NCI-H187 treated with DMSO at 0.1 percent for 48 hours (cell line): ENCODE results near the gene VGLL4.

Source experiments
- DNase-seq: peaks from one replicate; lab custom pipeline; 2025; lab: John Stamatoyannopoulos, UW

The VGLL4 gene

DNA sequence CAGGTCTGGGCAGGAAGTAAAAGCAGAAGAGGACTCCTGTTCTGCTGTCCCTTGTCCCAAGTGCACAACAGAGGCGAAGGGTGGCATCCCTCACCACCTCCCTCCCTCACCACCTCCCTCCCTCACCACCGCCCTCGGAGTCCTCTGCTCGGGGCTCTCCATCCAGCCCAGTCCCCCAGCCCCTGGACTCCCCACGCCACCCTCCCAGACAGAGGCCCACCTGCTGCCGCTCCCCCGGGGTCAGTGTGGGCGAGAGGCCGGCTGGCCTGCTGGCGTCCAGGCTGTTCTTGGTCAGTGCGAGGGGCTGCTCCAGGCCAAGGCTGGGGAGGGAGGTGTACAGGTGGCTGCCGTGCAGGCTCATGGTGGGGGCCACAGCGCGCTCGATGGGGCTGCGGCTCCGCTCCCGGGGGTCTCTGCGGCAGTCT lies 79.1 kb downstream of the VGLL4 start:
- no peak for DNase-seq

DNA sequence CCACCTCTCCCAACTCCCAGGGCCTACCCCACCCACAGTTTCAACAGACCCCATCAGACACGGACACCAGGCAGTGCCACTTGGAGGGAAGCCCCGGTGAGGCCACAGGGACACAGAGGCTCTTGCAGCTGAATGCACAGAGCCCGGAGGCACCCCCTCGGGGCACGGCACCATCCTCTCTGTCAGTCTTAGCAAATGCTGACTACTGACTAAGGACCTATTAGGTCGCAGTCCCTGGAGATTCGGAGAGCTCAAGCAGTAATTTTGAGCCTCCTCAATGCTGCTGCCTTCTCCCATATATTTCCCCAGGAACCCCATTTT lies 79.9 kb downstream of the VGLL4 start:
- DNase-seq = no peak

DNA sequence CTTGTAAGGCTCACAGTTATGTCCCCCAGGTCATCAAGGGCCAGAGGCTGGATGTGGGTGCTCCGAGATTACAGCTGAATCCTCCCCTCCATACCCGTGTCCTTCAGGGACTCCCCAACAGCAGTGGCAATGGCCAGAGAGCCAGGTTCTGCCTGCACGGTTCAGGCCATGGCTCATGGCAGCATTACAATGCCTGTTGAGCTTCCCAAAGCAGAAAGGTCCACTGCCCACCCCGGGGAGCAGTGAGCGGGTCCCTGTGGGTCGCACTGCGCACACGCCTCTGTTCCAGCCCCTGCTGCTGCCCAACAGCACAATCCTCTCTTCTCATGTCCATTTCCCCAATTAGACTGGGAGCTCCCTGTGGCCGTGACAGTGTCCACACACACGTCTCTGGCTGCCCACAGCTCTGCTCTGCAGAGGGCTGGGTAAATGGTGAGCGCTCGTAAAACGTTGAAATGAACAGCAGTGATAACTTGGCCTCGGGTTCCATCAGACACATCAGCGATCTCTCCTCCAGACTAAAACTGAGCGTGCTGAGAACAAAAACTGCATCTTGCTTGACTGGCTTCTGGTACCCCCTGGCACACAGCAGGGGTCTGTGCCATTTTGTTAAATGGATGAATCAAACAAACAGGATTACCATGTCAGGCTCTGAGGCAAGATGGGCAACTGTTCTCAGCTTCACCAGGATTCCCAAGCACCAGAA lies 80.4 kb downstream of the VGLL4 start:
- DNase-seq = no peak

DNA sequence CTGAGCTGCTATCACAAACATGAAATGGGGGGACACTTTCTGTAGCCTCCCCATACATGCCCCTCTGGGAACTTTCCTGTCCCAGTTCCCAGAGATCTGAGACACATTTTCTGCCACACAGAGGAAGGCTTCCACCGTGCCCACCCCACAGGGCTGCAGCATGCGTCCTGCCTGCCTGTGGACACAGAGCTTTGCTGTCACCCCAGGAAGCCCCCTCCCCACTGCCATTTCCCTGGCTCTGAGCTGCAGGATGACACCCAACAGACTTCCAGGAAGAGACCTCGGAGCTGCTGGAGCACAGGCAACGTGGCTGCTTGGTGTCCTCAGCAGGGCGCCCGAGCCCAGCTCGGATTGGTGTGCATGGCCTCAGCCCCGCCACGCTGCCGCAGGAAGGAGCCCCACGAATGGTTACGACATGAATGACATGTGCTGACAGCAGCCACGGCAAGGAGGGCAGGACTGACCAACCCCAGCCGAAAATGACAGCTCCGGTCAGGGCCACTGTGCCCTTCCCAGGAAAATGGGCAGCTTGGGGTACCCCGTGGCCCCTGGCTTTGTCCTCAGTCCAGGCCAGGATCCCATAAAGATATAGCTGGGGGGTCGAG lies 81.3 kb downstream of the VGLL4 start:
- DNase-seq = no peak

DNA sequence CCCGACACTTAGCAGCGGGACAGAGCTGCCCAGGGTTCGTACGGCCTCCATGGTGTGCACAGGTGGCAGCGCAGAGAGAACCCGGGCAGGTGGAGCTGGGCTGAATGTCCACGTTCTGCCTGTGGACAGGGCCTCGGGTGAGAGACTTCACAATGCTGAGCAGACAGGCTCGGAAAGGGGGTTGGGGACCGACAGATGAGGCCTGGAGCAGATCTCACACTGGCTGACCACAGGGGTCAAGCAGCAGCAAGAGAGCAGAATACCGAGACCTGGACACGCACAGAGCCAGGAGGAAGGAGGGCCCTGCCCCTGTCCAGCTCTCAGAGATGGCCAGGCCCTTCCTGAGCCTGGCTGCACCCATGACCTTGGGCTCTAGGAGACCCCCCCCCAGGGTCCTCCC lies 83.0 kb downstream of the VGLL4 start:
- no peak for DNase-seq

DNA sequence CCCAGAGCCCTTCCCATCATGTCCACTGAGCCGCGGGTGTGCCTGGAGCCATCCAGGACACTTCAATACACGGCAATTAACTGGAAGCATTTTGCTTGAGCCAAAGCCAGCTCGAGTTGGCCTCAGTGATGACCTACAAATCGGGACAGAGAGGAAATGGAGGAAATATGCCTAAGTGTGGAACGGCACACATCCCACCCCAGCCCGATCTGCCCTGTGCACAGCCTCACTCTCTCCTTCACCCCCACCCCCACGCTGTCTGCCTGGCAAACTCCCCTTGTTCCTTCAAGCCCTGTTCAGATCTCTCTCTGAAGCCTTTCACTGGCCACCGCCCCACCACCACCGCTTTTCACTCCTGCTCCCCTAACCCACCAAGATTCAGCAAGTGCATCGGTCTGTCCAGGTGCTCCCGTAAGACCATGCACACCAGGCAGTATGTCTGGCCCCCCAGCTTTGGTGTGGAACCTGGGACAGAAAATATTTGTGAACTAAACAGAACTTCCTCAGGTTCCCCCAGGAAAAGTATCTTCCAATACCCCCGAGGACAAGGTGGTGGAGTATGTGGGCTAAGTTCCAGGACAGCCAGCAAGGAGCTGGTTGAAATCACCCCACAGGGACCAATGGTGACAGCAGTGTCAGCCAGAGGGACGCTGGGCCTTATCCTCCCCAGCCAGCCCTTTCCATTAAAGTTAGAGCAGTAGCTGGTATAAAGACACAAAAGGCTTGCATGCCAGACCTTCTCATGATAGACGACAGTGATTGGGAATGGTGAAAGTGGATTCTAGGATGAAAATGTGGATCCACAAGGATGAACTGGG lies 83.7 kb downstream of the VGLL4 start:
- no peak for DNase-seq

DNA sequence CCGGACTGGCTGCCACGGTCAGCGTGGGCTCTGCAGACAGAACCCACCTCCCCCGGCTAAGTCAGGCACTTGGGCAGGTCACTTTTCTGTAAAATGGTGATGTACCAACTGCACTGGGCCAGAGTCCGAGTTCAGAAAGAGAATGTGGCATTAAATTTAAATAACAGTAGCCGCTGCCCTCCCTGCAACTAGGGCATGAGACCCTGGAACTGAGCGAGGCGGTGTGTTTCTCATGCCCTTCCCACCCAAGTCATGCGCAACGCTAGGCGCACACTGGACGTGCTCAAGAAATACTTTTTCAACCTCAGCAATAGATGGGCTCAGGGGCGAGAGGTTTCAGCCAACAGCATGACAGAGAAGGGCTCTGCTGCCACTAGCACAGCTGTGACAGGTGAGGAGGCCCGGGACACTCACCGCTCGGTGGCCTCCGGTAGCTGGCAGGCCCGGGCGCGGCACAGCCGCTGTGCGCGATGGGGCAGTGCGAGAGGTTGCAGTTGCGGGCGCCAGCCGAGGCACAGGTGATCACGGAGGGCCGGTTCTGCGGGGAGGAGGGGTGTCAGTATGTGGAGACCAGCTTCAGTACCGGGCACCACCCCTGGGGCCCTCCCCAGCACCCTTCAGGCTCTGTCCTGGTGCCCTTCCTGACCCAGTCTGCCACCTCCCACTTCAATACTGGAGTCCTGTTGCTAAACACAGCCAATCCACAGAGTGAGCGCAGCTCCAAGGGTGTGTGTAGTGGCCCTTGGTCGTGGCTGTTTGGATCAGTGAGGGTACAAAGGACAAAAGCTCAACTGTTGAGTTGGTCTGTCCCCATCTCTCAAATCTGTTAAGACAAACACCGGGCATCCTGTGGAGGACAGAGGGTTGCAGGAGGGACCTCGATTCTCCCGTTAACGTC lies 84.5 kb downstream of the VGLL4 start:
- no peak for DNase-seq

DNA sequence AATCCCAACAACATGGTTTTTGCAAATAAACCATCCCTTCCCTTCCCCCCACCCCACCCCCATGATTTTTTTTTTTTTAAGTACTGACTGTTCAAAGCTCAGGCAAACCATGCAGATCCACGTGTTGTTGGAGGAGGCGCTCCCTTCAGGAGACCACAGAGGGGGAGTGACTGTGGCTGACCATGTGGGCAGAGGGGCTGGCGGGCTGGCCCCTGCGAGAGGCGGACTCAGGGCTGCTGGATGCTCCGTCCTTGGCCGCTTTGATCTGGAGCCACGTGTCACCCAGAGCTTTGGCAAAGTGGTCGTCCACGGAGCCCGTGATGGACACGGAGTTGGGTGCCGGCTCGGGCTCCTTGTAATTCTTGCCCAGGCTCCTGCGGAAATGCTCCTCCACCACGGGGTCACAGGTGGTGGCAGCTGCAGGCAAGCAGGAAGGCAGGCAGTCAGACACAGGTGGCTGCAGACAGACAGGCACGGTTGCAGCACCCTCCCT lies 85.3 kb downstream of the VGLL4 start:
- no peak for DNase-seq

DNA sequence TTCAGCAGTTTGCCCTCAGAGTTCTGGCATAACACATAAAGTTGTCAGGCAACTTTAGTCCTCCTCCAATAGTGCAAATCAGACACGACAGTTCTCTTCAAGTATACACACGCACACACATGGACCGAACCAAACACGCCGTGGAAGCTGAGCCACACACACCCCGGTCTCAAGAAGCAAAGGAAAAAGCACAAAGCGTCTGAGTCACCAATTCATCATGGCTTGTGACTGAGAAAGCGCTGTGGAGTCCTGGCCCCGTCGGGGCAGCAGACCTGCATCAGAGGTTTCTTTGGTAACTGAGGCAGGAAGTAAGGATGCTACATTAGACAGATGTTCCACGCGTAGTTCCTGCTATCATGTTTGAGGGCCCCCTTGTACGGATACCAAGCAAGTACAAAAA lies 85.7 kb downstream of the VGLL4 start:
- DNase-seq = no peak

DNA sequence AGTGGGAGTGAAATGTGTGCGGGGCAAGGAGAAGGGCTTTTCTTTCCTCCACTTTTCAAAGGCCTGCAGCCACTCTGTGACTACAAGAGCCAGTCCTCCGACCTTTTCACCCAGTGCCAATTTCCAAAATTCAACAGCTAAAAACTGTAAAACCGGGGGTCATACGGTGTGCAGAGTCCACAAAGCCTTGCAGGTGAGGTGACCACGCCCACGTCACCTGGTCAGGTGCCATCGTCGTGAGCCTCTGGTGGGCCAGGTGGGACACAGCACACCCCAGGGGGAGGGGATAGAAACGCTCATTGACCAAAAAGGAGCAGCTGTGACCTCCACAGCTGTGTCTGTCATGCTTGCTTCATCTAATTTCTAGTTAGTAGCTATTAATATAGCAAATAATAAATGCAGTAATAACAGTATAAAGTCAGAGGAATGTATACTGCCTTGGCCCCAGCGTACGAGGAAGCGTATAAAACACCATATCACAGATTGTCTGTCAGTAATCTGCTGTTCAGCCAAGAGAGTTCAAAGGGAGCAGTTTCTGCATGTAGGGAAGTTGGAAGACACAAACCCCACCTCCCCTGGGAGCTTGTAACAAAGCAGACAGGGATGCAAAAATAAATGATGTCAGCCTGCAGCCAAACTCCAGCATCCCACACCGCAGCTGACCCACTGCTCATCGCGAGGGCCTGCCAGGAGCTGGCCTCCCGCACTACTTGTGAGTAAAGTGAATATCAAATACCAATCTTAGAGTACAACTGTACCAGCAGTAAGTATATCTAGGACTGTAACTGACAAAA lies 86.7 kb downstream of the VGLL4 start:
- DNase-seq = no peak

DNA sequence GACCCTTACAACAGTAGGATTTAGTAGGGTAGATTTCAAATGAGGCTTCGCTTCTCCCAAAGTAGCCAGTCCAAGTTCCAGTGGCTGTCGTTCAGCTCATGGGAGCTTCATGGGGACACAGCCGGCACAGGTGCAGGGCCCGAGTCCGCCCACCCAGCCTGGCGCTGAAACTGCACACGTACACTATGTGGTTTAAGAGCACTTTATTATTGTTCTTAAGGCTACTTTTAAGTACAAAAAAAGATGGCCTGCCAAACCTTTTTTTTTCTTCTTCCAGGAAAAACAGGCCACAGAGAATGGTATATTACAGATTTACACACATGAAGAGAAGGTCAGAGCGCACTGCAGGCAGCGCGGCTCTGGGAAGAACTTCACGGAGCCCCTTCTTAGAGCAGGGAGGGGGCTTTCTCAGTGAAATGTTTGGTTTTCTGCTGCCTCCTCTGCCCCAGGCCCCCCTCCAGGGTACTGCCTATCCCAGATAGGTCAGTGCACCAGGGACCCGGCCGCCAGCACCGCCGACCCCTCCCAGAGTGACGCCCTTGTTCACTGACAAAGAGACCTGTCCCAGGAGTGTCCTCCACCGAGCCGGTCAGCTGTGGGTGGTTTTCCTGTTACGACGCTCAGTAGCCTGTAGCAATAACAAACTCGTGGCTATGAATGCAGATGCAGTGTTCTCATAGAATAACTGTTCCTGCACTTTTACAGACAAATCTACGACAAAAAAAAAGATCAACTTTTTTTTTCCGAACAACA lies 87.7 kb downstream of the VGLL4 start:
- no peak for DNase-seq

DNA sequence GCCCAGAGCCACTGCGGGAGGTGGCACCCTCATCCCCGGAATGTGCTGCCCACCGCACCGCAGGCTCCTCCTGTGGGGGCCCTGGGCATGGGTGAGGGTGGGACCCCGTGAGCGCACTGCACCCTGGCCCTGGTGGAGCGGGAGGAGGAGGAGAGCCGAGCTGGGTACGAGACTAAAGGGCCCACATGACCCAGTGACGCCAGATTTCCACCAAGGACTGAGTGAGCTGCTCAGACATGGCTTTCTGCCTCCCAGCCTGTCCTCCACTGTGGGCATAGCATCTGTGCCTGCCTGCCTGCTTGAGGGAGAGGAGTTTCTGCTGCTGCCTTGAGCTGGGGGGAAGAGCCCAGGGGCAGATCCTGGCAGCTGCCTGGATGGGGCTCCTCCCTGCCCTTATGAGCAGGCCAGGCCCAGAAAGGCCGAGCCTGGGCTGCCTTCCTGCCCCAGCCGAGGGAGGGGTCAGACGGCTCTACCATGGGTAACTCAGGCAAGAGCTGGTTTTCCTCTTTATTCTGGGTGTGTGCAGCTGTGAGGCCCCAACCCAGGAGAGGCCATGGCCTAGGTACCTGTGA lies 88.4 kb downstream of the VGLL4 start:
- no peak for DNase-seq

DNA sequence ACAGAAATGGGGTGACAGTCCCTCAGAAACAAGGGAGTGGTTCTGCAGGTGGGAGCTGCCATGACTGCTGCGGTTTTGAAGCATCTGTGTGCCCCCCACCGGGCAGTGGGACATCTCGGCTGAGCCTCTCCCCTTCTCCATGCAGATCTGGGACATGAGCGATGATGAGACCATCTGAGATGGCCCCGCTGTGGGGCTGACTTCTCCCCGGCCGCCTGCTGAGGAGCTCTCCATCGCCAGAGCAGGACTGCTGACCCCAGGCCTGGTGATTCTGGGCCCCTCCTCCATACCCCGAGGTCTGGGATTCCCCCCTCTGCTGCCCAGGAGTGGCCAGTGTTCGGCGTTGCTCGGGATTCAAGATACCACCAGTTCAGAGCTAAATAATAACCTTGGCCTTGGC lies 89.0 kb downstream of the VGLL4 start:
- DNase-seq = no peak

DNA sequence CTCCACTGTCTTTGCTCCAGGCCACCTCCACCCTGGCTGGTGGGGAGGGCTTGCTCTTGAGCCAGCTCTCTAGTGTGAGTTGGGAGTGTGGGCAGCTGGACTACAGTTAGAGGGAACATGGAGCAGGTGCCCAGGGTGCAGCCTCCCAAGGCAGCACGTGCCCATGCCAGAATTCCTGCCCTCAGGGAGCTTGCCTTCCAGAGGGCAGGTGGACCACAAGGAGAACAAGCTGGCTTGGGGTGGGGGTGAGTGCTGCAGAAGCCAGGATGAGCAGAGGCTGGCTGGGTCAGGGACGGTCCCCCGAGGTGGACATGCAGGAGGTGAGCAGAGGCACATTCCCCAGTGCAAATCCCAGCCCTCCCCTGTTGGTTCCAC lies 89.5 kb downstream of the VGLL4 start:
- DNase-seq = no peak

DNA sequence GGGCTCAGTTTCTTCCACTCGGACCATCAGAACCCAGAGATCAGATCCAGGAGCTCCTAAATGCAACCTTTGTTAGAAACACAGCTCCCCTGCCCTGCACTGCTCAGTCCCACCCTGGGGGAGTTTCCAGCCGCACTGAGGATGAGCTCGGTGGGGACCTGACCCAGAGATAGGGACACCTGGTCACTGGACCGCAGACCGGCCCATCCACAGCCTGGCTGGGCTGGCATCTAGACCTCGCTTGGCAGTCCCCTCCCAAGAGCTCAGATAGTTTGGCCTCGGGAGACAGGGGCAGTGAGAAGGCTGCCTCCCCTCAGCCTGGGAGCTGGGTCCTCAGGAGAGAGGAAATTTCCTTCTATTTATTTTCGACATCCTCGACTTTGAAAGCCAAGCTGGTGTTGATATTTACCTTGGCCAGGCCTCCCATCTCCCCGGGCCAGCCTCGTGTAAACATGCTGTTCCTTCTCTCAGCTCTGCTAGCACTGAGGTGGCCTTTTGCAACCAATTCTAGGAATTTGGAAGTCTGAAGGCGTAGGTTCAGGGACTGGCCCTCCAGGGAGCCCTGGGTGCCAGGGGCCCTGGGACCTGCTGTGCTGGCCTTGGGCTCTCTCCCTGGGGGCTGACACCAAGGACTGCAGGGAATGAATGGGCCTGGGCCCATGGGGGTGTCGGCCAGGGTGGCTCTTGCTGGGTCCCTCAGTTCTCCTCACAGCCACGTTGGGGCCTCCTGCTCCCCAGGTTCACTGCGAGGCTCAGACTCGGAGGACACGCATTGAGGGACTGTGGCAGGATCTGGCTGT lies 90.1 kb downstream of the VGLL4 start:
- no peak for DNase-seq

DNA sequence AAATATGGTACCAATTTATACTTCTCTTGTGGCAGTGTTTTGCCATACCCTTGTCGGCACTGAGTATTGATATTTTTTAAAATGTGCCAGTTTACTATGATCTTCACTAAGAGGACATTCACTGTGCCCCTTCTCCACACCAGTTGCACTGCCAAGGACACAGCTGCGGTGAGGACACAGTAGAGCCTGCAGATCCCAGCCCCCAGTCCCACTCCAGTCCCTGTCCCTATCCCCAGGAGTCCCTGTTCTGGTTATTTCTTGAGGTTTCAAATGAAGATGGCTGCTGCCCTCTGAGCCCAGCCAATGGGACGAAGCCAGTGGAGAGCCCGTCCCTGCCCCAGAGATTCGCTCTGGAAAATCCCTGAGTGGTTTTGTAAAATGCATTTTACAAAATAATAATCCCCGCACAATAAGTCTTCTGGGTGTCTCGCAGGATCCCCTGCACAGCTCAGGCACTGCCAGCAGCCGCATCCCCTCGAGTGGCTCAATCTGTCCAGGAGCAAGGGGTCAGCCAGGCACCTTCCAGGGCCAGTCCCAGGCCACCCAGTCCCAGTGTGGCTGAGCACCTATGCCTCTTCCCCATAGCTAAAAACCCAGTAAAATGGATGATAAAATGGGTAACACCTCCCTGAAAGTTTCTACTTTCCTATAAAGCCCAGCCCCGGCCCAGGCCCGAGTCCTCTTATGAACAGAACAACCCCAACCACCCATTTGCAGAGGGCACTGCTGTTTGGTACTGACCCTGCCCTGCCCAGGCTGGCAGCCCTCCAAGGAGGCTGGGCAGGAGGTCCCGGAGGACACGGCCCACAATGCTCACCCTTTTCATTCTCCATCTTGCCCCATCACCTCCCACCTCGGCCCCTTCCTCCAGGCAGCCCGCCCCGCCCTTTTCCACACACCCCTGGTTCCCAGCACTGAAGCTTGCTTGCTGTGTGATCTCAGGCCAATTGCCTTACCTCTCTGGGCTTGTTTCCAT lies 91.1 kb downstream of the VGLL4 start:
- DNase-seq = no peak

DNA sequence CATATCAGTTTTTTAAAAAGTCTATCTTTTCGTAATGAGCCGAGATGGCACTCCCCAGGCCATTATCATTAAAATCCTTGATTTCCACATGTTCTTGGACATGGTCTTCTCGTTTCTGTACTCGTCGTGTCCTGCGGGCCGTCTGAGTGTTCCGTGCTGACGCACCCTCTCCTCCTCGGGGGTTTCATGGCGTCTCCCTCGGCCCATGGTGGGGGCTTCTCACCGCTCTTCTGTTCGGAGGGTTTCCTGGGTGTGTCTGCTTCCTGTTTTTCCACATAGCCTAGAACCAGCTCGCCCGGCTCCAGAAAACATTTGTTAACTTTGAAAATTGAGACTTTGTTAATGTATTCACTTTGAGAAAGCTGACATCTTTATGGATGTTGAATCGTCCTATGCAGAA lies 92.7 kb downstream of the VGLL4 start:
- no peak for DNase-seq

DNA sequence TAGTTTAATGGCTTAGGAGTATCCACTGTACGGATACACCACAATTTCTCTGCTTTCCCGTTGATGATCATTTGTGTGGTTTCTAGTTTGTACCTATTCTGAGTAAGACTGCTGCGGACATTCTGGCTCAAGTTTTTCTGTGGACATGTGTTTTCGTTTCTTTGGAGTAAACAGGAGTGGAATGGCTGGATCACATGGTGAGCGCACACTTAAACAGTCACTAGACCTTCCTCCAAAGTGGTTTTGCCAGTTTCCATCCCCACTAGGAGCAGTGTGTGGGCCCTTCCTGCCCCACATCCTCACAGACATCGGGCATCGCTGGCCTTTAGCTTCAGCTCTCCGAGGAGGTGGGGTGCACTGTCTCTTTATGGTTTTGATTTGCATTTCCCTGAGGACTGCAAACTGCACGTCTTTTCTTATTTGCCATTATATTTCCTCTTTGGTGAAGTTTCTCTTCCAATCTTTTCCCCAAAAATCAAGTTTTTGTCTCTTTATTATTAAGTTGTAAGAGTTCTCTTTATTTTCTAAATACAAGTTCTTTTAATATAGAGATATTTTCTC lies 94.1 kb downstream of the VGLL4 start:
- no peak for DNase-seq
